MM.1S (cell line): ENCODE data around the gene PAPOLB.

Experiments used
- EZH2 ChIP-seq: fragments of 300-600 bp; sonication (generic); optimal IDR thresholded peaks from 2 replicates; pipeline ENCODE3; 2017; ENCODE audit warnings: low read depth, mild to moderate bottlenecking, antibody characterized with exemption, low read length, mixed read lengths
- TF ChIP-seq, protein P1 (sequence below): fragments of 300-600 bp; sonication (generic); IDR thresholded peaks from 2 replicates; pipeline ENCODE4 v1.5.1; 2016; ENCODE audit warnings: antibody characterized with exemption, low read length, mixed read lengths

DNA sequence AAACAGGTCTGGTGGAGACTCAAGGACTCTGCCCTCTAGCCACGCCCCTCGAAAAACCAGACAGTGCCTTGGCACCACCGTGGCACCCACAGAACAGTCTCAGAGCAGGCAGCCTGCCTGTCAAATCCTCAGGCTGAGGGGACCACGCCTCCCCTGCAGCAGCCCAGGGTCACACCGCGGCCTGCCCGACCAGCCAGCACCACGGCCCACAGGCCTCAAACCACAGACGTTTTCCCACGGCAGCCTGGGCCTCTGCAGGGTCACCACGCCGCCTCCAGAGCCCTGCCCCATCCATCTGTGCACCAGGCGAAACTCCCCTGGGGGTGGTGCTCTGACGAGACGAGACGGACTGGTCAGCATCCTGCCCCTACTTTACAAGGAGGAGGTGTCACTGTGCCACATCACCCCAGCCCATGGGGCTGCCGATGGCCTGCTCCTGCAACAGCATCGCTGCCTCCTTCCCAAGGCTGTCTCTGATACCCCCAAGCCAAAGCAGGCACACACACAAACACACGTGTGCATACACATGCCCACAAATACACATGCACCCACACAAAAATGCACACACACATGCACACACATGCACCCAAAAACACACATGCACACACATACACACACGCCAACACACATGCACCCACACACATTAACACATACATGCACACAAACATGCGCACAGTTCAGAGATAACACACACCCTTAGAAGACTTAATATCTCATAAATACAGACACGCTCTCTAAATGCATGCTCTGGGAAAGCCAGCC lies 24.6 kb downstream of the PAPOLB start:
- TF ChIP-seq, protein P1, sequence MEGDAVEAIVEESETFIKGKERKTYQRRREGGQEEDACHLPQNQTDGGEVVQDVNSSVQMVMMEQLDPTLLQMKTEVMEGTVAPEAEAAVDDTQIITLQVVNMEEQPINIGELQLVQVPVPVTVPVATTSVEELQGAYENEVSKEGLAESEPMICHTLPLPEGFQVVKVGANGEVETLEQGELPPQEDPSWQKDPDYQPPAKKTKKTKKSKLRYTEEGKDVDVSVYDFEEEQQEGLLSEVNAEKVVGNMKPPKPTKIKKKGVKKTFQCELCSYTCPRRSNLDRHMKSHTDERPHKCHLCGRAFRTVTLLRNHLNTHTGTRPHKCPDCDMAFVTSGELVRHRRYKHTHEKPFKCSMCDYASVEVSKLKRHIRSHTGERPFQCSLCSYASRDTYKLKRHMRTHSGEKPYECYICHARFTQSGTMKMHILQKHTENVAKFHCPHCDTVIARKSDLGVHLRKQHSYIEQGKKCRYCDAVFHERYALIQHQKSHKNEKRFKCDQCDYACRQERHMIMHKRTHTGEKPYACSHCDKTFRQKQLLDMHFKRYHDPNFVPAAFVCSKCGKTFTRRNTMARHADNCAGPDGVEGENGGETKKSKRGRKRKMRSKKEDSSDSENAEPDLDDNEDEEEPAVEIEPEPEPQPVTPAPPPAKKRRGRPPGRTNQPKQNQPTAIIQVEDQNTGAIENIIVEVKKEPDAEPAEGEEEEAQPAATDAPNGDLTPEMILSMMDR = no peak
- no peak for TF ChIP-seq EZH2
